GM18909 (cell line): Measurements from ENCODE around the gene PI4KA.

ENCODE experiments used
- ATAC-seq: cut with Tn5 transposase; IDR thresholded peaks from one replicate; pipeline ENCODE4 v1.9.1; 2021; ENCODE audit warnings: mild to moderate bottlenecking; ENCODE audit not compliant: unreplicated experiment, poor library complexity

The PI4KA gene

GRCh38 chr22:20798974-20799373 lies 59.6 kb downstream of the PI4KA start:
- no peak for ATAC-seq

- no peak for ATAC-seq
These were observed 60.4 kb downstream of the PI4KA start for GRCh38 chr22:20798218-20798617.

- ATAC-seq: no peak
These were observed 61.9 kb downstream of the PI4KA start for GRCh38 chr22:20796731-20797130.

- no peak for ATAC-seq
These were observed 63.8 kb downstream of the PI4KA start for GRCh38 chr22:20794650-20795413.

GRCh38 chr22:20793748-20794649 lies 64.6 kb downstream of the PI4KA start:
- ATAC-seq: no peak

GRCh38 chr22:20792966-20793728 lies 65.5 kb downstream of the PI4KA start:
- ATAC-seq: no peak

- ATAC-seq: no peak
These were observed 66.2 kb downstream of the PI4KA start for GRCh38 chr22:20792221-20792965.

- ATAC-seq: no peak
These were observed 69.8 kb downstream of the PI4KA start for GRCh38 chr22:20788627-20789344.

- ATAC-seq: no peak
These were observed 70.6 kb downstream of the PI4KA start for GRCh38 chr22:20787746-20788626.

- ATAC-seq: no peak
These were observed 71.4 kb downstream of the PI4KA start for GRCh38 chr22:20787223-20787622.

GRCh38 chr22:20786536-20786979 lies 72.1 kb downstream of the PI4KA start:
- no peak for ATAC-seq

GRCh38 chr22:20786048-20786447 lies 72.6 kb downstream of the PI4KA start:
- no peak for ATAC-seq

- no peak for ATAC-seq
These were observed 73.2 kb downstream of the PI4KA start for GRCh38 chr22:20785415-20785814.

GRCh38 chr22:20783844-20784723 lies 74.5 kb downstream of the PI4KA start:
- no peak for ATAC-seq

- no peak for ATAC-seq
These were observed 75.3 kb downstream of the PI4KA start for GRCh38 chr22:20783300-20783673.

- no peak for ATAC-seq
These were observed 75.9 kb downstream of the PI4KA start for GRCh38 chr22:20782596-20783299.

GRCh38 chr22:20782083-20782482 lies 76.5 kb downstream of the PI4KA start:
- ATAC-seq: no peak
